Kidney capillary endothelial cell (primary cell): ENCODE results near the gene ITFG2.

Source experiments
- DNase-seq: peaks from one replicate; pipeline ENCODE4 v3.0.0-alpha.2; 2018; ENCODE audit warnings: low spot score

Gene ITFG2

GRCh38 chr12:2795291-2796186, 16.9 kb upstream of the ITFG2 start:
- peak; percentile 40 for DNase-seq

DNA sequence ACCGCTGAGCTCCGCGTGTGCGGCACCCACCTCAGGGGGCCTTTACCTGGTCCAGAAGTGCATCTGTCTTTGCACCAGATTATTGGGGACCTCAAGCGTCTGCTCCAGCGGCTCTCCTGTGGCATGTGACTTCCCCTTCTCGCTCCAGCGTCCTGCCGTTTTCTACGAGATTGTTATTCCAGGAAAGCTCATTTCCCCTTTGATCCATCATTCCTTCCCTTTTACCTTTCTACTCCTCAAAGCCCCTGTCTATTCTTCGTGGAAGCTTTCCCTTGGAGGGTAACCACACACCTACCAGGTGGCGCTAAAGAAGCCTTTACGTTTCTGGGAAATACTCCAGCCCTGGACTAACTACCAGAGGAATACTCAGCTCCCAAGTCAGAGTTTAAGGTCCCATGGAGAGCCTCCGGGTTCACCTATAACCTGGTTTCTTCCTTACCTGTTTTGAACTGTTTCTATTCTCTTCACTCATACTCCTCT, 16.2 kb upstream of the ITFG2 start:
- DNase-seq, result no peak

DNA sequence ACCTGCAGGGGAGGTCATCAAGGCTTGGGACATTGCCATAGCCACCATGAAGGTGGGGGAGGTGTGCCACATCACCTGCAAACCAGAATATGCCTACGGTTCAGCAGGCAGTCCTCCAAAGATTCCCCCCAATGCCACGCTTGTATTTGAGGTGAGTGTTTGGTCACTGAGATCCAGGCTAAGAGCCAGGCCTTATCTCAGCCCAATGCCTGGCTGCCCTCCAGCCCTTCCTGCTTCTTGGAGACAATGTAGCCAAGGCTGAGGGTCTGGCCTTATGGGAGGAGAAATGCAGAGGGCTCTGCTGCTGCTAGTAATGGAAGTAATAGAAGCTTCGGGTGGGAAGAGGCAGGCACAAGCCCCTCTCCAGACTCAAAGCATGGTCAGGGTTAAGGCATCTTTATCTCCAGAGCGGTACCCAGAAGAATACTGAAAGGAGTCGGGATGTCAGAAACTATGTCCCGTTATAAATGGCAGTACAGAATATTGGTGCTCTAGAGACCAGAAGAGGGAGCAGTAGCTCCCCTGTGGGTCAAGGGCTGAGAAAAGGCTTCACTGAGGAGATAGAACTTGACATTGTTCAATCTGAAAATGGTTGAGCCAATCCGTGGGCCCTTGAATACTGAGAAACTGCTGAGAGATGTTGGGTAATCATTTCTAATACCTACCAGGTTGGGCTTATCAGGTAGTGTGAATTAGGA, 14.6 kb upstream of the ITFG2 start:
- DNase-seq, result no peak

GRCh38 chr12:2800046-2800570, 12.4 kb upstream of the ITFG2 start:
- no peak for DNase-seq

DNA sequence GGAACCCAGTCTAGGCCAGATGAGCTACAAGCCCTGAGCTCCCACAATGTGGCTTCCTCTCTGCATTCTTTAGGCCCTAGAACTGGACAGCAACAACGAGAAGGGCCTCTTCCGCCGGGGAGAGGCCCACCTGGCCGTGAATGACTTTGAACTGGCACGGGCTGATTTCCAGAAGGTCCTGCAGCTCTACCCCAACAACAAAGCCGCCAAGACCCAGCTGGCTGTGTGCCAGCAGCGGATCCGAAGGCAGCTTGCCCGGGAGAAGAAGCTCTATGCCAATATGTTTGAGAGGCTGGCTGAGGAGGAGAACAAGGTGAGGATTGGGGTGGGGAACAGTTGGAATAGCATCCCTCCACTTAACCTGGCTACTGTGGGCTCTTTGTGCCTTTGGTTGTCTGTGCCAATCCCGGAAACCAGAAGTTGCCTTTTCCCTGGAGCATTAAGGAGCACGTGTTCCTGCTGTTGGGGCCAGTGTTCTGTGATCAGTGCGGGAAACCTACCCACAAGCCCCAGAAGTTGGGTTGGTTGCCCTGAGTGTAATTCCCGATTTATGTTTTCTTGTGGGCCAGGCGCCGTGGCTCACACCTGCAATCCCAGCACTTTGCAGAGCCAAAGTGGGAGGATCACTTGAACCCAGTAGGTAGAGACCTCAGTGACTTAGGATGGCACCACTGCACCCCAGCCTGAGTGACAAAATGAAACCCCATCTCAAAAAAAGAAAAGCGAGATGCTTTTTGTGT, 11.3 kb upstream of the ITFG2 start:
- DNase-seq, result no peak

GRCh38 chr12:2803635-2804392, 8.7 kb upstream of the ITFG2 start:
- DNase-seq, result no peak

DNA sequence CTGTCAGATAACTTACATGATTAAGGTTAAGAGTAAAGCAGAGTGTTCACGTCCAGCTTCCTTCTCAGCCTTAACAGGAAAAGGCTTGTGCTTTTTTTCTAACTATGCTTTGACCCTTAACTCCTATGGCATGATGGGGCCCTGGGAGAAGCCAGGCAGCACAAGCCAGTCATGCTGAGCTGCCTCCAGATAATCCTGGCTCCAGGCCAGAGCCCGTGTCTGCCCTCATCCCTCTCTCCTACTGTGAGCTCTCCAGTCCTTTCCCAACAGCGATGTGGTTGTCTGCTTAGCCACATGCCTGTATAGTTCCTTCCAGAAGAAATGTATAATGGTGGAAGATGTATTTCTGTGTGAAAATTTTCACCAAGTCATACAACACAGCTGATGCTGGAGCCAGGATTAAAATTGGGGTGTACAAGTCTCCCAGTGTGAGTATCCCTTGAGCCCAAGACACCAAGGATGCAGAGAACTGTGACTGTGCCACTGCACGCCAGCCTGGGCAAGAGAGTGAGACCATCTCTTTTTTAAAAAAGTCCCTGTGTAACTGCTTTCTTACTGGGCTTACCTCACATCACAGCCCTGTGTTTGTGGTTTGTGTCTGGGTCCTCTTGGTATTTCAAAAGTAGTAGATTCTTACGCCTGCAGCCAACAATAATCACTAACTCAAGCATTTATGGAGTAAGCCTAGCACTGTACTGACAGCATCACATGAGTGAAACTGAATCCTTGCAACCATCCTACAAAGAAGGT, 7.9 kb upstream of the ITFG2 start:
- DNase-seq, result no peak

DNA sequence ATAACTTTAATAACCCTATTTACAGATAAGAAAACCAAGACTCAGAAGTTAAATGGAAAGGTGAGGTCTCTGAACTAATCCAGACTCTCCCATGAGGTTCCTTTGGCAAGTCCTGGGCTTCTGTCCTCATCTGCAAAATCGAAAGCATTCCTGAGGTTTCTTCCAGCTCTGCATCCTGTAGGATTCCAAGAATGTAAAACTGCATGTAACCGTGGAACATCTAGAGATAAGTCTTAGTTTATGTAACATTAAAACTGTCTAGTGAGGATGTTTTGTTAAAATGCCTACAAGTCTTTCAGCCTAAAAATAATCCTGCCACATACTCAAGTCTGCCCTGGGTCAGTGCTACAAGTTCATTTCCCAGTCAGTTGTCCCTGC, 7.3 kb upstream of the ITFG2 start:
- no peak for DNase-seq

GRCh38 chr12:2806700-2807099, 5.8 kb upstream of the ITFG2 start:
- no peak for DNase-seq

- DNase-seq, result no peak
Observed at GRCh38 chr12:2811801-2812200, 667 bp upstream of the ITFG2 start.

DNA sequence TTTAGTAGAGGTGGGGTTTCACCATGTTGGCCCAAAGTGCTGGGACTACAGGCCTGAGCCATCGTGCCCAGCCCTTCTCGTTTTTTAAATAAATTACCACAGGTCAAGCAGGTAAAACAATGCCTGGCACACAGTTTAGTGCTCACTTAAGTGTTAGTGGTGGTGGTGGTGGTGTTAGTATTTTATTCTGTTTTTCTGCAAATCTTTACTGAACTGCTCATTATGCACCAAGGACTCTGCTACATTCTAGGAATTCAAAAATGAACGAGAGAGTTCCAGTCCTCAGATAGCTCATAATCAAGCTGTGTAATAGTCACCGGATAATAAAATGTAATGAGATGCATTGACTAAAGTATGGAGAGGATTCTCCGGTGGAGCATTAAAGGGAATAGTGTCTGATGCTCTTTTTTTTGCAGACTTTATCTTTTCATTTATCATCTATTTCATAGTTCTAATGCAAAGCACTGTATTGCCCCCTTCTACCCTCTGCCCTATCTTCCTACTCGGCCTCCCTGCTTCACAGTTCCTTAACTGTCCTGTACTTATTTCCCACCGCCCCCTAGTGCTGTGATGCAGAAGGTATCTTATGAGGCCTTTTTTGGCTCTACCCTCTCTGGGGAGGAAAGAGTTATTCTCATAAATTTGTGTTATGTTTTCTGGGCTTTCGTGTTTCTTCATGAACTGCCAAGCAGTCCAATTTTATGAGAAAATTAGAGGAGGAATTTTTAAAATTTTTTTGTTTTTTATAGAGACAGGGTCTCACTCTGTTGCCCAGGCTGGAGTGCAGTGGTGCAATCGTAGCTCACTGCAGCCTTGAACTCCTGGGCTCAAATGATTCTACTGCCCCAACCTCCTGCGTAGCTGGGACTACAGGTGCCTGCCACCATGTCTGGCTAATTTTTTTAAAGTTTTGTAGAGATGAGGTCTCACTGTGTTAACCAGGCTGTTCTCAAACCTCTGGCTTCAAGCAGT, 1.0 kb downstream of the ITFG2 start:
- peak; percentile 75 for DNase-seq

- DNase-seq, result no peak
Observed at GRCh38 chr12:2819810-2820209, 7.3 kb downstream of the ITFG2 start.

GRCh38 chr12:2820432-2820831, 8.0 kb downstream of the ITFG2 start:
- no peak for DNase-seq

DNA sequence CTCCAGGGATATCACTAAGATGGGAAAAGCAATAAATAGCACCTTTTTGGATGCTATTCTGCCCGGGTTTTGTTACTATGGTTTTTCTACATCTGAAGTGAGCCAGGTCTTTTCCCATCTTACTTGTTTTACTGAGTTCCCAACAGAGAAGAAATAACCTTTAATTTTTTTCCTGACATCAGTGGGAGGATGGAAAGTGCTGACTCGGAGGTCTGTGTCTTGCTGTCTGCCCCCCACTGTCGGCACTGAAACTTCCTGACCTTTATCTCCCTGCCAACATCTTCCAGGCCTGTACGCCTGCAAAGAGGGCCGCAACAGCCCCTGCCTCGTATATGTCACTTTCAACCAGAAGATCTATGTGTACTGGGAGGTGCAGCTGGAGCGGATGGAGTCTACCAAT, 11.0 kb downstream of the ITFG2 start:
- DNase-seq, result no peak

- no peak for DNase-seq
Observed at GRCh38 chr12:2824541-2824940, 12.1 kb downstream of the ITFG2 start.

GRCh38 chr12:2825132-2825531, 12.7 kb downstream of the ITFG2 start:
- DNase-seq, result no peak

GRCh38 chr12:2826036-2826435, 13.6 kb downstream of the ITFG2 start:
- DNase-seq, result no peak

GRCh38 chr12:2826721-2827515, 14.4 kb downstream of the ITFG2 start:
- no peak for DNase-seq

DNA sequence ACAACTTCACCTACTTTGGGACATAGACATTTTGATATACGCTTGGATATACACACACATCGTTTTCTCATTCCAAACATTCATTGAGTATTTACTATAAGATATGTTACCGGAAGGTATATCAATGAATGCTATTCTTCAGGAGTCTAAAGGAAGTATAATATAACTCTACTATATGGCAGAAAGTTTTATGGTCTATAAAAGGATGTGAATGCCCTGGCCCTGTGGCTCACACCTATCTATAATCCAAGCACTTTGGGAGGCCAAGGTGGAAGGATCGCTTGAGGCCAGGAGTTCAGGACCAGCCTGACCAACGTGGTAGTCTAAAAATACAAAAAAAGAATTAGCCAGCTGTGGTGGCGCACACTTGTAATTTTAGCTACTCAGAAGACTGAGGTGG, 16.8 kb downstream of the ITFG2 start:
- no peak for DNase-seq
